ENCODE results near the gene CD47. TPM values are rescaled to one million over a fixed set of nuclear protein-coding genes. Genes with fewer than 3 reads are reported as not detected.

Gene CD47
- total and polyA plus RNA-seq, 12 donors, result 24.2 to 108 (median 70.0) TPM

GRCh38 chr3:108014943-108015342, 75.9 kb downstream of the CD47 start:
- H3K27me3 ChIP-seq, result no peaks in the 10 kb centered on the region
- H3K9me3 ChIP-seq (replicated peaks in 1 of 3), result no peaks in the 10 kb centered on the region
- no peaks in the 10 kb centered on the region for H3K4me1 ChIP-seq (replicated peaks in 1 of 2)
- no peak overlapping the region for H3K27ac ChIP-seq
- TF ChIP-seq CTCF (IDR thresholded peaks at IDR 0.05) (no peak), POLR2A (IDR thresholded peaks at IDR 0.05) (no peak)
- intact Hi-C loops (cut with DNase I), result no loop called here
- no peak for DNase-seq
- no peaks in the 10 kb centered on the region for H3K36me3 ChIP-seq (replicated peaks in 1 of 2)
- no peak overlapping the region for H3K4me3 ChIP-seq
- 92 to 95% (median 93%) methylated on average over 2 of the region's 2 CpGs for WGBS, 4 donors

GRCh38 chr3:108013141-108014055, 77.4 kb downstream of the CD47 start:
- Histone ChIP-seq H3K36me3 (replicated peaks in 1 of 2) (no peaks in the 10 kb centered on the region), H3K4me1 (replicated peaks in 1 of 2) (no peaks in the 10 kb centered on the region), H3K27me3 (no peaks in the 10 kb centered on the region), H3K27ac (no peak overlapping the region), H3K4me3 (no peak overlapping the region), H3K9me3 (replicated peaks in 1 of 3) (no peaks in the 10 kb centered on the region)
- TF ChIP-seq CTCF (IDR thresholded peaks at IDR 0.05), result no peak
- no peak for TF ChIP-seq POLR2A (IDR thresholded peaks at IDR 0.05)
- no peak for DNase-seq
- 60 to 71% (median 65%) methylated on average over 8 of the region's 8 CpGs for WGBS, 4 donors
- intact Hi-C loops (cut with DNase I), result no loop called here

- Histone ChIP-seq H3K36me3 (replicated peaks in 1 of 2) (no peaks in the 10 kb centered on the region), H3K4me3 (no peak overlapping the region), H3K4me1 (replicated peaks in 1 of 2) (no peaks in the 10 kb centered on the region), H3K9me3 (replicated peaks in 1 of 3) (no peaks in the 10 kb centered on the region), H3K27me3 (no peaks in the 10 kb centered on the region), H3K27ac (no peak overlapping the region)
- no peak for DNase-seq
- intact Hi-C loops (cut with DNase I), result no loop called here
- WGBS, 4 donors, result 89 to 93% (median 92%) methylated on average over 8 of the region's 8 CpGs
- TF ChIP-seq CTCF (IDR thresholded peaks at IDR 0.05) (no peak), POLR2A (IDR thresholded peaks at IDR 0.05) (no peak)
Observed at GRCh38 chr3:108012304-108012703, 78.5 kb downstream of the CD47 start.

- WGBS, 4 donors, result 87 to 90% (median 88%) methylated on average over 4 of the region's 4 CpGs
- peaks cover 0 to 2% of the 10 kb centered on the region in 2 donors for H3K4me1 ChIP-seq (replicated peaks in 1 of 2)
- no peaks in the 10 kb centered on the region for H3K36me3 ChIP-seq (replicated peaks in 1 of 2)
- no peak overlapping the region for H3K4me3 ChIP-seq
- intact Hi-C loops (cut with DNase I), result no loop called here
- H3K27me3 ChIP-seq, result no peaks in the 10 kb centered on the region
- no peak for DNase-seq
- no peaks in the 10 kb centered on the region for H3K9me3 ChIP-seq (replicated peaks in 1 of 3)
- TF ChIP-seq CTCF (IDR thresholded peaks at IDR 0.05), result no peak
- TF ChIP-seq POLR2A (IDR thresholded peaks at IDR 0.05), result no peak
- H3K27ac ChIP-seq, result no peak overlapping the region
Observed at GRCh38 chr3:108011616-108012015, 79.2 kb downstream of the CD47 start.
